H1 (cell line): ENCODE measurements around the gene ASIC2. TPM values are rescaled to one million over a fixed set of nuclear protein-coding genes. Genes with fewer than 3 reads are reported as not detected.

Source experiments
- CTCF ChIA-PET: fragments of 300-600 bp; sonication (Branson Sonifier 250); formaldehyde crosslinking; loops from one replicate; lab custom pipeline; 2021; ENCODE audit not compliant: partially characterized antibody; lab: Charles Lee
- POLR2A ChIA-PET: fragments of 300-600 bp; sonication (Branson Sonifier 250); formaldehyde crosslinking; loops from one replicate; lab custom pipeline; 2021; ENCODE audit warnings: inconsistent platforms; ENCODE audit not compliant: partially characterized antibody; lab: Charles Lee
- DNase-seq, 2 experiments: peaks; one replicate each; pipeline versions ENCODE4 v3.0.0 to v3.0.0-alpha.2; 2010 to 2022; ENCODE audit warnings: low spot score in 2 of 2, low read depth in 1 of 2, mixed read lengths in 1 of 2
- FAIRE-seq: peaks from 2 replicates; lab custom pipeline; 2011; peaks lifted over from hg19 to GRCh38; lab: Jason Lieb, UNC
- H2AFZ ChIP-seq: 2 replicates; pipeline ENCODE4 v1.8.1; 2012; ENCODE audit warnings: low read length, inconsistent platforms
- H2AK5ac ChIP-seq: 2 replicates; pipeline ENCODE4 v1.6.1; 2013; ENCODE audit warnings: low read depth, low read length
- H2BK120ac ChIP-seq: replicated peaks from 2 replicates; pipeline ENCODE3; 2013; ENCODE audit warnings: low read depth, low read length, inconsistent platforms
- H2BK12ac ChIP-seq: 2 replicates; pipeline ENCODE4 v1.6.1; 2013; ENCODE audit warnings: low read depth, low read length
- H2BK15ac ChIP-seq: 2 replicates; pipeline ENCODE4 v1.6.1; 2013; ENCODE audit warnings: low read length
- H2BK20ac ChIP-seq: 2 replicates; pipeline ENCODE4 v1.6.1; 2013; ENCODE audit warnings: low read length
- H2BK5ac ChIP-seq: 2 replicates; pipeline ENCODE4 v1.6.1; 2013; ENCODE audit warnings: low read depth, low read length
- H3K14ac ChIP-seq: 2 replicates; pipeline ENCODE4 v1.6.1; 2013; ENCODE audit warnings: inconsistent platforms; ENCODE audit not compliant: insufficient read length
- H3K18ac ChIP-seq: 2 replicates; pipeline ENCODE4 v1.6.1; 2013; ENCODE audit warnings: low read length; ENCODE audit errors: extremely low read depth
- H3K23ac ChIP-seq: 2 replicates; pipeline ENCODE4 v1.6.1; 2013; ENCODE audit warnings: inconsistent platforms; ENCODE audit not compliant: insufficient read length
- H3K23me2 ChIP-seq: 2 replicates; pipeline ENCODE4 v1.6.1; 2013; ENCODE audit warnings: low read depth, low read length
- H3K27ac ChIP-seq: 2 replicates; pipeline ENCODE4 v1.6.1; 2011; ENCODE audit warnings: low read depth, low read length, inconsistent platforms
- H3K27me3 ChIP-seq, 4 experiments: replicated peaks in 1 of 4; 1 replicate in 1 of 4; 2 replicates in 3 of 4; pipeline versions ENCODE4 v1.6.1 to v1.8.1; 2011 to 2013; ENCODE audit warnings: low read length in 3 of 4, mild to moderate bottlenecking in 3 of 4, inconsistent platforms in 2 of 4, mixed read lengths in 2 of 4, moderate library complexity in 1 of 4; ENCODE audit not compliant: control insufficient read depth in 3 of 4, insufficient read depth in 3 of 4; ENCODE audit errors: extremely low read depth in 1 of 4
- H3K36me3 ChIP-seq, 4 experiments: 2 replicates each; pipeline versions ENCODE4 v1.6.1 to v1.8.1; 2011 to 2013; ENCODE audit warnings: mild to moderate bottlenecking in 4 of 4, low read length in 3 of 4, moderate library complexity in 2 of 4, control low read depth in 1 of 4, inconsistent platforms in 1 of 4; ENCODE audit not compliant: insufficient read depth in 4 of 4, control insufficient read depth in 2 of 4
- H3K4ac ChIP-seq: replicated peaks from 2 replicates; pipeline ENCODE3; 2013; ENCODE audit warnings: low read length, low read depth, mixed read lengths, inconsistent platforms; ENCODE audit not compliant: insufficient read length
- H3K4me1 ChIP-seq, 4 experiments: replicated peaks in 1 of 4; 1 replicate in 1 of 4; 2 replicates in 3 of 4; pipeline versions ENCODE4 v1.6.1 to v1.8.1; 2011 to 2013; ENCODE audit warnings: low read length in 3 of 4, inconsistent platforms in 2 of 4, mixed read lengths in 1 of 4; ENCODE audit not compliant: insufficient read depth in 4 of 4, control insufficient read depth in 3 of 4
- H3K4me2 ChIP-seq, 2 experiments: 2 replicates each; pipeline versions ENCODE4 v1.6.1 to v1.8.1; 2011 to 2013; ENCODE audit warnings: low read depth in 2 of 2, low read length in 2 of 2, control low read depth in 1 of 2, inconsistent platforms in 1 of 2, mild to moderate bottlenecking in 1 of 2; ENCODE audit not compliant: insufficient read depth in 1 of 2
- H3K4me3 ChIP-seq, 4 experiments: fragments of 200-600, 300-600 bp in 1 of 4; sonication (generic), shearing (Covaris generic), sonication (Bioruptor Twin) in 1 of 4; 2 replicates each; pipeline versions ENCODE4 v1.5.1 to v1.8.1; 2011 to 2016; ENCODE audit warnings: low read length in 4 of 4, low read depth in 3 of 4, control low read depth in 2 of 4, inconsistent platforms in 2 of 4, mild to moderate bottlenecking in 2 of 4, mixed read lengths in 1 of 4, moderate library complexity in 1 of 4; ENCODE audit not compliant: insufficient read depth in 2 of 4; ENCODE audit errors: extremely low read depth in 1 of 4
- H3K56ac ChIP-seq: replicated peaks from 2 replicates; pipeline ENCODE3; 2013; ENCODE audit warnings: low read depth, mild to moderate bottlenecking, mixed read lengths, low read length, inconsistent platforms; ENCODE audit not compliant: insufficient read length
- H3K79me1 ChIP-seq: 2 replicates; pipeline ENCODE4 v1.6.1; 2013; ENCODE audit warnings: low read depth, low read length, control low read depth
- H3K79me2 ChIP-seq, 2 experiments: 2 replicates each; pipeline versions ENCODE4 v1.6.1 to v1.8.1; 2012 to 2013; ENCODE audit warnings: low read length in 2 of 2, mild to moderate bottlenecking in 2 of 2, inconsistent platforms in 1 of 2; ENCODE audit not compliant: insufficient read depth in 2 of 2, control insufficient read depth in 1 of 2
- H3K9ac ChIP-seq, 4 experiments: replicated peaks in 1 of 4; 1 replicate in 1 of 4; 2 replicates in 3 of 4; pipeline versions ENCODE4 v1.6.1 to v1.8.1; 2011 to 2013; ENCODE audit warnings: low read depth in 3 of 4, low read length in 3 of 4, control low read depth in 2 of 4, mild to moderate bottlenecking in 2 of 4, moderate library complexity in 2 of 4, inconsistent platforms in 1 of 4; ENCODE audit errors: extremely low read depth in 1 of 4
- H3K9me3 ChIP-seq, 2 experiments: 2 replicates each; pipeline versions ENCODE4 v1.6.1 to v1.8.1; 2012 to 2013; ENCODE audit warnings: mild to moderate bottlenecking in 2 of 2, moderate library complexity in 2 of 2, control low read depth in 1 of 2, inconsistent platforms in 1 of 2, low read depth in 1 of 2, low read length in 1 of 2, mixed read lengths in 1 of 2; ENCODE audit not compliant: insufficient read depth in 2 of 2
- H4K20me1 ChIP-seq, 2 experiments: replicated peaks in 1 of 2; 2 replicates each; pipeline versions ENCODE3 to v1.8.1; 2011 to 2013; ENCODE audit warnings: inconsistent platforms in 2 of 2, low read length in 2 of 2, mild to moderate bottlenecking in 1 of 2; ENCODE audit not compliant: insufficient read depth in 2 of 2, control insufficient read depth in 1 of 2
- H4K5ac ChIP-seq: 2 replicates; pipeline ENCODE4 v1.6.1; 2013; ENCODE audit warnings: low read length, low read depth, mixed read lengths, inconsistent platforms; ENCODE audit not compliant: insufficient read length
- H4K8ac ChIP-seq: 2 replicates; pipeline ENCODE4 v1.8.0; 2013; ENCODE audit warnings: mild to moderate bottlenecking, moderate library complexity, low read length, inconsistent platforms; ENCODE audit not compliant: insufficient read depth; ENCODE audit errors: extremely low read depth
- H4K91ac ChIP-seq: replicated peaks from 2 replicates; pipeline ENCODE3; 2013; ENCODE audit warnings: low read length, mixed read lengths, inconsistent platforms; ENCODE audit not compliant: insufficient read length
- CTBP2 ChIP-seq: IDR thresholded peaks from 2 replicates; pipeline ENCODE4 v1.7.0; 2011; ENCODE audit warnings: borderline replicate concordance, mild to moderate bottlenecking, moderate library complexity, mixed read lengths, low read length; ENCODE audit not compliant: insufficient read depth, insufficient read length
- KDM1A ChIP-seq: fragments of 200-600, 300-600 bp; sonication (generic); IDR thresholded peaks from 2 replicates; pipeline ENCODE4 v1.7.1; 2016; ENCODE audit warnings: mild to moderate bottlenecking, low read length, borderline replicate concordance
- WGBS, 2 experiments: shearing (Covaris generic) in 1 of 2; methylation state at CpG; one replicate each; pipeline versions ENCODE4 v1.1.6 to v1.1.7; 2013 to 2015; ENCODE audit warnings: low lambda C conversion rate in 2 of 2, mixed read lengths in 2 of 2, inconsistent platforms in 1 of 2, low coverage in 1 of 2, missing lambda C conversion rate in 1 of 2; ENCODE audit not compliant: insufficient replicate concordance in 2 of 2, insufficient coverage in 1 of 2, insufficient read length in 1 of 2; ENCODE audit errors: extremely low coverage in 1 of 2, missing lambda C conversion rate in 1 of 2; 5-methylcytosine and 5-hydroxymethylcytosine counted together
- polyA plus RNA-seq, 7 experiments: library from polyadenylated mRNA; depleted of rRNA in 3 of 7; stranded (reverse) in 5 of 7; unstranded in 2 of 7; fragments of >200 nt in 5 of 7; fragments of 200-250 nt in 2 of 7; gene quantifications; 1 replicate in 5 of 7; 2 replicates in 1 of 7; 4 replicates in 1 of 7; pipeline versions ENCODE4 v1.2.1 to v1.2.3, GENCODE V29; 2011 to 2013; ENCODE audit warnings: missing spikeins in 2 of 7, mixed read lengths in 2 of 7
- total RNA-seq: library from RNA; stranded (reverse); fragmentation: NEBNext Ultra II Directional; extraction: Animal tissue kit (Norgen Biotek cat#: 25700); gene quantifications from 2 replicates; pipeline ENCODE4 v1.2.1, GENCODE V29; 2021

The ASIC2 gene
- total and polyA plus RNA-seq, 2 of the 8 experiments (the other 6 are each of a cell fraction or from before 2014, with no cell fraction given): 0.86 to 1.2 TPM

GRCh38 chr17:33243732-33244131, 49.4 kb downstream of the ASIC2 start:
- Histone ChIP-seq H3K27me3 (no peaks in the 10 kb centered on the region), H3K4ac (no peak overlapping the region), H3K4me2 (no peak overlapping the region), H3K79me1 (no peaks in the 10 kb centered on the region), H2BK20ac (no peak overlapping the region), H4K8ac (no peak overlapping the region), H4K20me1 (no peaks in the 10 kb centered on the region), H3K9me3 (no peaks in the 10 kb centered on the region), H3K9ac (no peak overlapping the region), H3K4me1 (no peaks in the 10 kb centered on the region), H4K5ac (no peak overlapping the region), H3K18ac (no peak overlapping the region), H4K91ac (no peak overlapping the region), H2AK5ac (no peak overlapping the region), H3K14ac (no peak overlapping the region), H3K23ac (no peak overlapping the region), H2AFZ (no peak overlapping the region), H2BK5ac (no peak overlapping the region), H2BK15ac (no peak overlapping the region), H3K23me2 (no peaks in the 10 kb centered on the region), H3K79me2 (no peaks in the 10 kb centered on the region), H3K56ac (no peak overlapping the region), H3K4me3 (no peak overlapping the region), H3K27ac (no peak overlapping the region), H3K36me3 (no peaks in the 10 kb centered on the region), H2BK120ac (no peak overlapping the region), H2BK12ac (no peak overlapping the region)
- 92% methylated on average over 3 of the region's 3 CpGs; no CpG with 5 or more reads in 1 of the 2 experiments for WGBS, 2 experiments
- FAIRE-seq: no peak
- TF ChIP-seq KDM1A (peak; percentile 43; the same call in 1 of the 2 replicates), CTBP2 (no peak)
- DNase-seq: no peak
- CTCF ChIA-PET: no interaction called here
- POLR2A ChIA-PET: no interaction called here
